CD4-positive, CD25-positive, alpha-beta regulatory T cell (primary cell): ENCODE measurements around the gene HTT-AS. TPM values are rescaled to one million over a fixed set of nuclear protein-coding genes. Genes with fewer than 3 reads are reported as not detected.

Experiments
- ATAC-seq, 2 donors: fragments of 150-1000 bp; cut with Tn5 transposase; one replicate each; pipeline ENCODE4 v1.10.0; 2021; ENCODE audit warnings: low read depth in 2 of 2, moderate number of reproducible peaks in 2 of 2, moderate library complexity in 1 of 2
- DNase-seq, 3 donors: peaks; one replicate each; pipeline versions ENCODE4 v3.0.0 to v3.0.0-alpha.2; 2012 to 2022; ENCODE audit warnings: mixed read lengths in 1 of 3
- H3K27ac ChIP-seq: one replicate; pipeline ENCODE4 v1.7.0; 2013; ENCODE audit warnings: mild to moderate bottlenecking, low read length; ENCODE audit not compliant: insufficient read depth, poor library complexity, severe bottlenecking
- H3K27me3 ChIP-seq: one replicate; pipeline ENCODE4 v1.7.0; 2013; ENCODE audit warnings: low read length; ENCODE audit not compliant: control insufficient read depth, insufficient read depth
- H3K36me3 ChIP-seq: one replicate; pipeline ENCODE4 v1.7.0; 2013; ENCODE audit warnings: mild to moderate bottlenecking, low read length, moderate library complexity; ENCODE audit not compliant: control insufficient read depth, insufficient read depth
- H3K4me1 ChIP-seq: 2 replicates; pipeline ENCODE4 v1.7.0; 2013; ENCODE audit warnings: mild to moderate bottlenecking, low read length; ENCODE audit not compliant: insufficient read depth, control insufficient read depth, poor library complexity, severe bottlenecking
- H3K4me3 ChIP-seq: one replicate; pipeline ENCODE4 v1.7.0; 2013; ENCODE audit warnings: low read depth, mild to moderate bottlenecking, low read length, moderate library complexity
- H3K9me3 ChIP-seq, 2 experiments: 1 replicate in 1 of 2; 2 replicates in 1 of 2; pipeline ENCODE4 v1.7.0; 2013; ENCODE audit warnings: low read length in 2 of 2, mild to moderate bottlenecking in 1 of 2, moderate library complexity in 1 of 2; ENCODE audit not compliant: control insufficient read depth in 2 of 2
- H3K27ac Mint-ChIP-seq, 3 donors: one replicate each; pipeline ENCODE4 v1.8.0; 2020 to 2022; ENCODE audit warnings: mild to moderate bottlenecking in 3 of 3, mixed read lengths in 3 of 3, moderate library complexity in 2 of 3
- H3K27me3 Mint-ChIP-seq: one replicate; pipeline ENCODE4 v1.8.0; 2022; ENCODE audit warnings: mild to moderate bottlenecking, mixed read lengths
- H3K36me3 Mint-ChIP-seq: one replicate; pipeline ENCODE4 v1.8.0; 2020; ENCODE audit warnings: mixed read lengths
- H3K4me1 Mint-ChIP-seq, 4 donors: one replicate each; pipeline ENCODE4 v1.8.0; 2020 to 2022; ENCODE audit warnings: mixed read lengths in 4 of 4, mild to moderate bottlenecking in 1 of 4
- H3K4me3 Mint-ChIP-seq, 4 donors: one replicate each; pipeline ENCODE4 v1.8.0; 2020 to 2022; ENCODE audit warnings: mild to moderate bottlenecking in 4 of 4, mixed read lengths in 4 of 4, moderate library complexity in 3 of 4
- H3K9me3 Mint-ChIP-seq, 7 donors: one replicate each; pipeline ENCODE4 v1.8.0; 2020 to 2022; ENCODE audit warnings: mixed read lengths in 7 of 7, mild to moderate bottlenecking in 3 of 7, moderate library complexity in 2 of 7
- polyA plus RNA-seq, 4 donors: library from polyadenylated mRNA; unstranded; fragments of 300-500 nt; fragmentation: Illumina TruSeq; gene quantifications; one replicate each; pipeline ENCODE4 v1.2.3, GENCODE V29; 2021
- total RNA-seq: library from RNA; stranded (reverse); gene quantifications from one replicate; pipeline ENCODE4 v1.2.3, GENCODE V29; 2022

The HTT-AS gene
- total and polyA plus RNA-seq, 5 donors from 2014 or later = not detected

GRCh38 chr4:3087115-3087797 is 12.9 kb upstream of the HTT-AS start:
- Histone ChIP-seq H3K36me3 (peaks cover 21% of the 10 kb centered on the region), H3K9me3 (no peaks in the 10 kb centered on the region), H3K27me3 (no peaks in the 10 kb centered on the region), H3K4me1 (peaks cover 9% of the 10 kb centered on the region), H3K4me3 (no peak overlapping the region), H3K27ac (no peak overlapping the region)
- H3K4me1 Mint-ChIP-seq = peaks cover 21 to 44% (median 33%) of the 10 kb centered on the region in 4 donors
- no peak for ATAC-seq
- peaks cover 22% of the 10 kb centered on the region for H3K36me3 Mint-ChIP-seq
- no peak overlapping the region for H3K27ac Mint-ChIP-seq
- H3K27me3 Mint-ChIP-seq = no peaks in the 10 kb centered on the region
- no peaks in the 10 kb centered on the region for H3K9me3 Mint-ChIP-seq
- DNase-seq = no peak
- H3K4me3 Mint-ChIP-seq = no peak overlapping the region

DNA sequence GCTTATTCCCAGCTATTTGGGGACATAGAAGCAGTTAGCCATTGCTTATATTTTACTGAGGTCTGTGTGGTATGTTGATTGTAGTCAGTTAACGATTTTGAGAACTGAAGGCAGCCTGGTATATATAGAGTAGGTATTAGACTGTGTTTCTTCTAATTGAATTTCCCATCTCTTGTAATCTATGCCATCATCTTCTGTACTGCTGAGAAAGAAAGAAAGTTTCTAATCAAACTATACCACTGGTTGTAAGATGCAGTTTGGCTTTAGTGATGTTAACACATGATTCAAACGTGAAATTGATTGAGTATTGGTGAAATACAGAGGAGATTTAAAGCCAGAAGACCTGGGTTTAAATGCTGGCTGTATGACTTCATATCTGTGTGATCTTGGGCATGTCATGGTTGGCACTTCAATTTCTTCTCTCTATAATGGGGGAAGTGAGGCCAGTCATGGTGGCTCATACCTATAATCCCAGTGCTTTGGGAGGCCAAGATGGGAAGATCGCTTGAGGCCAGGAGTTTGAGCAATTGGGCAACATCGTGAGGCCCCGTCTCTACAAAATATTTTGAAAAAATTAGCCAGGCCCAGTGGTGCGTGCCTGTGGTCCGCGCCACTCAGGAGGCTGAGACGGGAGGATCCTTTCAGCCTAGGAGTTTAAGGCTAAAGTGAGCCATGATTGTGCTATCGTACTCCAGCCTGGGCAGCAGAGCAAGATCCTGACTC is 11.8 kb upstream of the HTT-AS start:
- Histone ChIP-seq H3K4me3 (no peak overlapping the region), H3K27ac (no peak overlapping the region), H3K9me3 (no peaks in the 10 kb centered on the region), H3K4me1 (peaks cover 11% of the 10 kb centered on the region), H3K27me3 (no peaks in the 10 kb centered on the region), H3K36me3 (peaks cover 21% of the 10 kb centered on the region)
- no peaks in the 10 kb centered on the region for H3K27me3 Mint-ChIP-seq
- H3K4me3 Mint-ChIP-seq = no peak overlapping the region
- peak overlapping the region in 1 of 3 donors; percentile 43 for H3K27ac Mint-ChIP-seq
- peaks cover 18 to 45% (median 32%) of the 10 kb centered on the region in 4 donors for H3K4me1 Mint-ChIP-seq
- no peak for ATAC-seq
- DNase-seq = no peak
- H3K36me3 Mint-ChIP-seq = peaks cover 19% of the 10 kb centered on the region
- no peaks in the 10 kb centered on the region for H3K9me3 Mint-ChIP-seq

- Histone ChIP-seq H3K27me3 (no peaks in the 10 kb centered on the region), H3K4me1 (peaks cover 11% of the 10 kb centered on the region), H3K9me3 (no peaks in the 10 kb centered on the region), H3K27ac (no peak overlapping the region), H3K4me3 (no peak overlapping the region), H3K36me3 (peaks cover 9% of the 10 kb centered on the region)
- H3K9me3 Mint-ChIP-seq = no peaks in the 10 kb centered on the region
- peaks cover 14% of the 10 kb centered on the region for H3K36me3 Mint-ChIP-seq
- DNase-seq = no peak
- H3K27ac Mint-ChIP-seq = peak overlapping the region; percentile 21 to 77 (median 28)
- H3K27me3 Mint-ChIP-seq = no peaks in the 10 kb centered on the region
- H3K4me3 Mint-ChIP-seq = no peak overlapping the region
- ATAC-seq = no peak
- peaks cover 18 to 50% (median 46%) of the 10 kb centered on the region in 4 donors for H3K4me1 Mint-ChIP-seq
Measured at GRCh38 chr4:3083732-3084131, 9.4 kb upstream of the HTT-AS start.

- H3K27ac ChIP-seq = no peak overlapping the region
- ATAC-seq (no peak), DNase-seq (no peak)
- Mint-ChIP-seq H3K27ac (peak overlapping the region in 1 of 3 donors; percentile 21), H3K27me3 (no peaks in the 10 kb centered on the region), H3K9me3 (no peaks in the 10 kb centered on the region), H3K4me3 (peak overlapping the region in 1 of 4 donors; percentile 50), H3K4me1 (peaks cover 20 to 52% (median 45%) of the 10 kb centered on the region in 4 donors), H3K36me3 (peaks cover 11% of the 10 kb centered on the region)
- H3K4me1 ChIP-seq = peaks cover 11% of the 10 kb centered on the region
- H3K4me3 ChIP-seq = no peak overlapping the region
- H3K27me3 ChIP-seq = no peaks in the 10 kb centered on the region
- peaks cover 9% of the 10 kb centered on the region for H3K36me3 ChIP-seq
- no peaks in the 10 kb centered on the region for H3K9me3 ChIP-seq
Measured at GRCh38 chr4:3082925-3083515, 8.7 kb upstream of the HTT-AS start.

- Mint-ChIP-seq H3K27me3 (no peaks in the 10 kb centered on the region), H3K36me3 (peaks cover 8% of the 10 kb centered on the region), H3K4me1 (peaks cover 24 to 62% (median 47%) of the 10 kb centered on the region in 4 donors), H3K4me3 (peak overlapping the region in 1 of 4 donors; percentile 22), H3K27ac (no peak overlapping the region), H3K9me3 (no peaks in the 10 kb centered on the region)
- H3K9me3 ChIP-seq = no peaks in the 10 kb centered on the region
- DNase-seq (no peak), ATAC-seq (no peak)
- no peaks in the 10 kb centered on the region for H3K36me3 ChIP-seq
- peaks cover 24% of the 10 kb centered on the region for H3K4me1 ChIP-seq
- no peak overlapping the region for H3K27ac ChIP-seq
- no peak overlapping the region for H3K4me3 ChIP-seq
- no peaks in the 10 kb centered on the region for H3K27me3 ChIP-seq
Measured at GRCh38 chr4:3079694-3080123, 5.4 kb upstream of the HTT-AS start.

DNA sequence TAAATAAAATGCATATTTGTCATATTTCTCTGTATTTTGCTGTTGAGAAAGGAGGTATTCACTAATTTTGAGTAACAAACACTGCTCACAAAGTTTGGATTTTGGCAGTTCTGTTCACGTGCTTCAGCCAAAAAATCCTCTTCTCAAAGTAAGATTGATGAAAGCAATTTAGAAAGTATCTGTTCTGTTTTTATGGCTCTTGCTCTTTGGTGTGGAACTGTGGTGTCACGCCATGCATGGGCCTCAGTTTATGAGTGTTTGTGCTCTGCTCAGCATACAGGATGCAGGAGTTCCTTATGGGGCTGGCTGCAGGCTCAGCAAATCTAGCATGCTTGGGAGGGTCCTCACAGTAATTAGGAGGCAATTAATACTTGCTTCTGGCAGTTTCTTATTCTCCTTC is 3.5 kb upstream of the HTT-AS start:
- no peaks in the 10 kb centered on the region for H3K27me3 ChIP-seq
- no peak for DNase-seq
- no peaks in the 10 kb centered on the region for H3K36me3 ChIP-seq
- H3K9me3 ChIP-seq = no peaks in the 10 kb centered on the region
- Mint-ChIP-seq H3K4me1 (peaks cover 24 to 52% (median 39%) of the 10 kb centered on the region in 4 donors), H3K36me3 (peaks cover 4% of the 10 kb centered on the region), H3K4me3 (peak overlapping the region; percentile 16 to 80 (median 52)), H3K27me3 (no peaks in the 10 kb centered on the region), H3K9me3 (no peaks in the 10 kb centered on the region), H3K27ac (no peak overlapping the region)
- H3K4me1 ChIP-seq = peaks cover 30% of the 10 kb centered on the region
- ATAC-seq = no peak
- H3K27ac ChIP-seq = no peak overlapping the region
- H3K4me3 ChIP-seq = no peak overlapping the region

GRCh38 chr4:3075652-3075981 is 1.3 kb upstream of the HTT-AS start:
- Mint-ChIP-seq H3K27me3 (no peaks in the 10 kb centered on the region), H3K4me3 (peak overlapping the region; percentile 86 to 93 (median 90)), H3K36me3 (peaks cover 4% of the 10 kb centered on the region), H3K9me3 (no peaks in the 10 kb centered on the region), H3K27ac (peak overlapping the region; percentile 60 to 88 (median 79)), H3K4me1 (peaks cover 15 to 36% (median 26%) of the 10 kb centered on the region in 4 donors)
- no peak for ATAC-seq
- no peaks in the 10 kb centered on the region for H3K27me3 ChIP-seq
- H3K36me3 ChIP-seq = no peaks in the 10 kb centered on the region
- peak overlapping the region; percentile 67 for H3K4me3 ChIP-seq
- no peaks in the 10 kb centered on the region for H3K9me3 ChIP-seq
- peaks cover 20% of the 10 kb centered on the region for H3K4me1 ChIP-seq
- DNase-seq = no peak
- H3K27ac ChIP-seq = peak overlapping the region; percentile 84
